Upper lobe of left lung (tissue), 6 donors: ENCODE data around the gene HTR6. TPM values are rescaled to one million over a fixed set of nuclear protein-coding genes. Genes with fewer than 3 reads are reported as not detected.

Source experiments
- ATAC-seq, 2 donors: fragments of 200-7000 bp; cut with Tn5 transposase; one replicate each; pipeline ENCODE4 v1.9.1; 2022; ENCODE audit warnings: mild to moderate bottlenecking in 2 of 2, moderate library complexity in 2 of 2; ENCODE audit not compliant: low FRiP score in 2 of 2
- DNase-seq, 2 donors: peaks; one replicate each; pipeline ENCODE4 v3.0.0-alpha.2; 2019 to 2020
- H3K27ac ChIP-seq, 4 donors: fragments of 200-600 bp; sonication (generic); one replicate each; pipeline ENCODE4 v1.5.1; 2016 to 2019
- H3K27me3 ChIP-seq, 4 donors: fragments of 200-600 bp; sonication (generic); one replicate each; pipeline ENCODE4 v1.5.1; 2017 to 2019
- H3K36me3 ChIP-seq, 4 donors: fragments of 200-600 bp; sonication (generic); one replicate each; pipeline ENCODE4 v1.5.1; 2016 to 2019
- H3K4me1 ChIP-seq, 4 donors: fragments of 200-600 bp; sonication (generic); one replicate each; pipeline ENCODE4 v1.5.1; 2018 to 2019
- H3K4me3 ChIP-seq, 4 donors: fragments of 200-600 bp; sonication (generic); one replicate each; pipeline ENCODE4 v1.5.1; 2017 to 2019; ENCODE audit warnings: mild to moderate bottlenecking in 2 of 4, moderate library complexity in 1 of 4
- H3K9me3 ChIP-seq, 4 donors: fragments of 200-600 bp; sonication (generic); one replicate each; pipeline ENCODE4 v1.5.1; 2018 to 2019
- EP300 ChIP-seq, 4 donors: sonication (generic); formaldehyde crosslinking; IDR thresholded peaks; one replicate each; pipeline ENCODE4 v1.5.1; 2017; ENCODE audit warnings: antibody characterized with exemption in 4 of 4, control low read depth in 2 of 4
- POLR2A ChIP-seq, 4 donors: fragments of 450-650 bp; IDR thresholded peaks; one replicate each; pipeline ENCODE4 v1.5.1; 2016 to 2017; ENCODE audit warnings: antibody characterized with exemption in 4 of 4, mild to moderate bottlenecking in 2 of 4
- POLR2AphosphoS5 ChIP-seq, 2 donors: sonication (generic); formaldehyde crosslinking; IDR thresholded peaks; one replicate each; pipeline ENCODE4 v1.5.1; 2017; ENCODE audit warnings: antibody characterized with exemption in 2 of 2
- WGBS, 2 donors: methylation state at CpG; one replicate each; pipeline ENCODE4 v1.1.5; 2017 to 2018; 5-methylcytosine and 5-hydroxymethylcytosine counted together
- total RNA-seq, 6 donors: library from RNA; depleted of rRNA in 4 of 6; stranded (reverse); fragments of >200 nt in 4 of 6; gene quantifications; one replicate each; pipeline versions ENCODE4 v1.1.0 to v1.2.1, GENCODE V29; 2016 to 2021
- TF ChIP-seq, protein P1 (sequence below), 6 experiments: fragments of 450-650 bp in 4 of 6; fragments of 200-600 bp in 2 of 6; sonication (generic) in 2 of 6; IDR thresholded peaks; one replicate each; pipeline ENCODE4 v1.5.1; 2016 to 2019; ENCODE audit warnings: antibody characterized with exemption in 6 of 6
- donor health status: DM: no; HTN: no; CAD: no; lungs with moderate emphysema.
- donor health status: DM: no; HTN: yes; CAD: no; lungs with severe emphysema.

The HTR6 gene
- total RNA-seq, 6 donors from 2014 or later: not detected

DNA sequence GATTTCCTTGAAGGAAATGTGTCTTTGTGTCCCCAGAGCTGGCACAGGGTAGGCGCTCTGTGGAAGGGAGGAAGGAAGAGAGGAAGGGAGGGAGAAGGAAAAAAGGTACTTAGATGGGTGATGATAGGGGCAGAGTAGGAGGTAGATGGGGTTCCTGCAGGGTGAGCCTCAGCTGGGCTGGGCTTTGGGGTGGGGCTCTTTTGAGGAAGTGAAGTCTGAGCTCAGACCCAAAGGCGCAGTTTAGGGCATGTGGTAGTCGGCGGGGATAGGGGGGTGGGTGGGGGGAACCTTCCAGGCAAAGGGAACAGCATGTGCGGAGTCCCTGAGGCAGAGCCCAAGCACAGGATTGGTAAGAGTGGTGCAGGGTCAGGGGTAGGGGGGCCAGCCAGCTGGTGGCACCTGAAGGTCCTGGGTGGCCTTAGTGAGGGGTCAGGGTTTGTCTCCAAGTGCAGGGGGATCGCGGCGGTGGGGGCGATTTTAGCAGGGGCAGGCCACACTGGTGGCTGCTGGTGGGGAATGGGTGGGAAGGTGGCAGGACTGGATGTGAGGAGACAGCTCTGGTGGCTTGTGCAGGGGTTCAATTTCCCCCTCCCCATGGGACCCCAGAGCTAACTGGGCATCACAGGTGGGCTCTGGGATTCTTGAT lies 8.4 kb upstream of the HTR6 start:
- no peaks in the 10 kb centered on the region for H3K36me3 ChIP-seq
- no peaks in the 10 kb centered on the region for H3K27me3 ChIP-seq
- TF ChIP-seq POLR2A (IDR thresholded peaks at IDR 0.05) (no peak), POLR2AphosphoS5 (IDR thresholded peaks at IDR 0.05) (no peak), EP300 (IDR thresholded peaks at IDR 0.05) (no peak)
- TF ChIP-seq, protein P1, sequence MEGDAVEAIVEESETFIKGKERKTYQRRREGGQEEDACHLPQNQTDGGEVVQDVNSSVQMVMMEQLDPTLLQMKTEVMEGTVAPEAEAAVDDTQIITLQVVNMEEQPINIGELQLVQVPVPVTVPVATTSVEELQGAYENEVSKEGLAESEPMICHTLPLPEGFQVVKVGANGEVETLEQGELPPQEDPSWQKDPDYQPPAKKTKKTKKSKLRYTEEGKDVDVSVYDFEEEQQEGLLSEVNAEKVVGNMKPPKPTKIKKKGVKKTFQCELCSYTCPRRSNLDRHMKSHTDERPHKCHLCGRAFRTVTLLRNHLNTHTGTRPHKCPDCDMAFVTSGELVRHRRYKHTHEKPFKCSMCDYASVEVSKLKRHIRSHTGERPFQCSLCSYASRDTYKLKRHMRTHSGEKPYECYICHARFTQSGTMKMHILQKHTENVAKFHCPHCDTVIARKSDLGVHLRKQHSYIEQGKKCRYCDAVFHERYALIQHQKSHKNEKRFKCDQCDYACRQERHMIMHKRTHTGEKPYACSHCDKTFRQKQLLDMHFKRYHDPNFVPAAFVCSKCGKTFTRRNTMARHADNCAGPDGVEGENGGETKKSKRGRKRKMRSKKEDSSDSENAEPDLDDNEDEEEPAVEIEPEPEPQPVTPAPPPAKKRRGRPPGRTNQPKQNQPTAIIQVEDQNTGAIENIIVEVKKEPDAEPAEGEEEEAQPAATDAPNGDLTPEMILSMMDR (IDR thresholded peaks at IDR 0.05): no peak
- H3K4me1 ChIP-seq: peaks cover 3 to 29% (median 18%) of the 10 kb centered on the region in 4 donors
- no peak overlapping the region for H3K4me3 ChIP-seq
- peak in 1 of 2 donors; percentile 57 for DNase-seq
- no peaks in the 10 kb centered on the region for H3K9me3 ChIP-seq
- 84 to 85% methylated on average over 9 of the region's 9 CpGs for WGBS, 2 donors
- ATAC-seq: no peak
- no peak overlapping the region for H3K27ac ChIP-seq

DNA sequence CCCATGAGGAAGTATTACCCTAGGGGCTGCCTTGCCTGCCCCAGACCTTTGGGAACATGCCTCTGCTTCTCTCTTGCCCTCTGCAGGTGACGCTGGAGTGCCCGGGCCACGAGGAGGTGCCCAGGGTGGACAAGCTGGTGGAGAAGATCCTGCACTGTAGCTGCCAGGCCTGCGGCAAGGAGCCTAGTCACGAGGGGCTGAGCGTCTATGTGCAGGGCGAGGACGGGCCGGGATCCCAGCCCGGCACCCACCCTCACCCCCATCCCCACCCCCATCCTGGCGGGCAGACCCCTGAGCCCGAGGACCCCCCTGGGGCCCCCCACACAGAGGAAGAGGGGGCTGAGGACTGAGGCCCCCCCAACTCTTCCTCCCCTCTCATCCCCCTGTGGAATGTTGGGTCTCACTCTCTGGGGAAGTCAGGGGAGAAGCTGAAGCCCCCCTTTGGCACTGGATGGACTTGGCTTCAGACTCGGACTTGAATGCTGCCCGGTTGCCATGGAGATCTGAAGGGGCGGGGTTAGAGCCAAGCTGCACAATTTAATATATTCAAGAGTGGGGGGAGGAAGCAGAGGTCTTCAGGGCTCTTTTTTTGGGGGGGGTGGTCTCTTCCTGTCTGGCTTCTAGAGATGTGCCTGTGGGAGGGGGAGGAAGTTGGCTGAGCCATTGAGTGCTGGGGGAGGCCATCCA lies 7.8 kb upstream of the HTR6 start:
- no peak overlapping the region for H3K27ac ChIP-seq
- H3K4me3 ChIP-seq: no peak overlapping the region
- H3K4me1 ChIP-seq: peaks cover 3 to 29% (median 16%) of the 10 kb centered on the region in 4 donors
- no peaks in the 10 kb centered on the region for H3K36me3 ChIP-seq
- no peaks in the 10 kb centered on the region for H3K9me3 ChIP-seq
- no peaks in the 10 kb centered on the region for H3K27me3 ChIP-seq
- TF ChIP-seq POLR2A (IDR thresholded peaks at IDR 0.05): no peak
- TF ChIP-seq, protein P1 (IDR thresholded peaks at IDR 0.05): no peak
- no peak for TF ChIP-seq EP300 (IDR thresholded peaks at IDR 0.05)
- no peak for TF ChIP-seq POLR2AphosphoS5 (IDR thresholded peaks at IDR 0.05)
- peak in 1 of 2 donors; percentile 50 for DNase-seq
- 56 to 82% methylated on average over 3 to 13 of the region's 15 CpGs for WGBS, 2 donors
- ATAC-seq: no peak

DNA sequence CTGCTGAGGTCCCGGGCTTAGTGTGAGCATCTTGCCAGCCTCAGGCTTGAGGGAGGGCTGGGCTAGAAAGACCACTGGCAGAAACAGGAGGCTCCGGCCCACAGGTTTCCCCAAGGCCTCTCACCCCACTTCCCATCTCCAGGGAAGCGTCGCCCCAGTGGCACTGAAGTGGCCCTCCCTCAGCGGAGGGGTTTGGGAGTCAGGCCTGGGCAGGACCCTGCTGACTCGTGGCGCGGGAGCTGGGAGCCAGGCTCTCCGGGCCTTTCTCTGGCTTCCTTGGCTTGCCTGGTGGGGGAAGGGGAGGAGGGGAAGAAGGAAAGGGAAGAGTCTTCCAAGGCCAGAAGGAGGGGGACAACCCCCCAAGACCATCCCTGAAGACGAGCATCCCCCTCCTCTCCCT lies 7.2 kb upstream of the HTR6 start:
- no peak for ATAC-seq
- Histone ChIP-seq H3K36me3 (no peaks in the 10 kb centered on the region), H3K9me3 (no peaks in the 10 kb centered on the region), H3K4me1 (peaks cover 3 to 29% (median 13%) of the 10 kb centered on the region in 4 donors), H3K27me3 (no peaks in the 10 kb centered on the region), H3K27ac (no peak overlapping the region), H3K4me3 (no peak overlapping the region)
- WGBS, 2 donors: 77 to 88% methylated on average over 6 to 10 of the region's 10 CpGs
- DNase-seq: peak in 1 of 2 donors; percentile 35
- TF ChIP-seq EP300 (IDR thresholded peaks at IDR 0.05) (no peak), POLR2A (IDR thresholded peaks at IDR 0.05) (no peak), POLR2AphosphoS5 (IDR thresholded peaks at IDR 0.05) (no peak)
- TF ChIP-seq, protein P1 (IDR thresholded peaks at IDR 0.05): no peak

DNA sequence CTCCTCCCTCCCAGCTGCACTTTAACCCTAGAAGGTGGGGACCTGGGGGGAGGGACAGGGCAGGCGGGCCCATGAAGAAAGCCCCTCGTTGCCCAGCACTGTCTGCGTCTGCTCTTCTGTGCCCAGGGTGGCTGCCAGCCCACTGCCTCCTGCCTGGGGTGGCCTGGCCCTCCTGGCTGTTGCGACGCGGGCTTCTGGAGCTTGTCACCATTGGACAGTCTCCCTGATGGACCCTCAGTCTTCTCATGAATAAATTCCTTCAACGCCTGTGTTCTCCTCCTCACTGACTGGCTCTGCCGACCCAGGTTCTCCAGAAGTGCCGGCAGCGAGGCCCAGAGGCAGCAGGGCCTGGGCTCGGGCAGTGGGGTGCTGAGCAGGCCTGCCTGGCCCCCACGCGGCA lies 6.5 kb upstream of the HTR6 start:
- Histone ChIP-seq H3K9me3 (no peaks in the 10 kb centered on the region), H3K27ac (no peak overlapping the region), H3K36me3 (no peaks in the 10 kb centered on the region), H3K4me1 (peaks cover 3 to 29% (median 13%) of the 10 kb centered on the region in 4 donors), H3K27me3 (no peaks in the 10 kb centered on the region), H3K4me3 (no peak overlapping the region)
- no peak for ATAC-seq
- WGBS, 2 donors: 90% methylated on average over 6 to 13 of the region's 13 CpGs
- no peak for TF ChIP-seq POLR2AphosphoS5 (IDR thresholded peaks at IDR 0.05)
- no peak for TF ChIP-seq POLR2A (IDR thresholded peaks at IDR 0.05)
- TF ChIP-seq, protein P1 (IDR thresholded peaks at IDR 0.05): no peak
- TF ChIP-seq EP300 (IDR thresholded peaks at IDR 0.05): no peak
- peak in 1 of 2 donors; percentile 53 for DNase-seq
